Stimulated activated CD4-positive, alpha-beta T cell treated with anti-CD3 and anti-CD28 coated beads, Interleukin-1b, Interleukin-23, amount 100 ng/mL, for 4 hours (primary cell): ENCODE data around the gene ALDOC.
"Not testable (repeated sequence)": the region's sequence is repeated elsewhere in the genome, so short reads cannot be mapped to it uniquely, and the experiment has no call there.

Experiments used
- DNase-seq, 2 donors: peaks; one replicate each; pipeline ENCODE4 v3.0.0-alpha.2; 2020; ENCODE audit warnings: low read depth in 2 of 2

Gene ALDOC

GRCh38 chr17:28576758-28577465 is at the start of gene ALDOC:
Gene ALDOC, minus strand, starts transcription at chr17:28576895. Its CDS starts 1,363 bp downstream, at chr17:28575532.
- DNase-seq: peak; percentile 97 to 100

- no peak for DNase-seq
Measured at GRCh38 chr17:28624148-28624547, 47.5 kb upstream of the ALDOC start.

GRCh38 chr17:28623696-28624095 is 47.0 kb upstream of the ALDOC start:
- no peak for DNase-seq

- no peak for DNase-seq
Measured at GRCh38 chr17:28622186-28622585, 45.5 kb upstream of the ALDOC start.

- no peak for DNase-seq
Measured at GRCh38 chr17:28620010-28620409, 43.3 kb upstream of the ALDOC start.

GRCh38 chr17:28618464-28618863 is 41.8 kb upstream of the ALDOC start:
- no peak for DNase-seq

GRCh38 chr17:28616281-28616680 is 39.6 kb upstream of the ALDOC start:
- DNase-seq: no peak

- DNase-seq: no peak
Measured at GRCh38 chr17:28615260-28615940, 38.7 kb upstream of the ALDOC start.

GRCh38 chr17:28613931-28614381 is 37.3 kb upstream of the ALDOC start, which contains the start of gene RSKR:
Gene RSKR, minus strand, starts transcription at chr17:28614185. Its CDS starts 24 bp downstream, at chr17:28614161.
- DNase-seq: no peak

- peak; percentile 13 to 23 for DNase-seq
Measured at GRCh38 chr17:28612936-28613872, 36.5 kb upstream of the ALDOC start.

GRCh38 chr17:28612531-28612930 is 35.8 kb upstream of the ALDOC start:
- DNase-seq: no peak

- no peak for DNase-seq
Measured at GRCh38 chr17:28610376-28610775, 33.7 kb upstream of the ALDOC start.

GRCh38 chr17:28604031-28604430 is 27.3 kb upstream of the ALDOC start:
- DNase-seq: not testable (repeated sequence)

GRCh38 chr17:28599311-28600184 is 22.9 kb upstream of the ALDOC start:
- DNase-seq: peak; percentile 46 to 55

GRCh38 chr17:28598799-28599310 is 22.2 kb upstream of the ALDOC start, which contains the start of gene SPAG5:
Gene SPAG5, minus strand, starts transcription at chr17:28599025. Its CDS starts 79 bp downstream, at chr17:28598946.
- DNase-seq: peak; percentile 91 to 92

- no peak for DNase-seq
Measured at GRCh38 chr17:28598389-28598788, 21.7 kb upstream of the ALDOC start.

- no peak for DNase-seq
Measured at GRCh38 chr17:28597606-28598383, 21.1 kb upstream of the ALDOC start.

GRCh38 chr17:28592260-28592659 is 15.6 kb upstream of the ALDOC start:
- no peak for DNase-seq

GRCh38 chr17:28585851-28586250 is 9.2 kb upstream of the ALDOC start:
- DNase-seq: no peak

GRCh38 chr17:28584434-28584833 is 7.7 kb upstream of the ALDOC start:
- DNase-seq: no peak
